A549 (cell line): ENCODE measurements around the gene TRIM22. TPM values are rescaled to one million over a fixed set of nuclear protein-coding genes. Genes with fewer than 3 reads are reported as not detected.

ENCODE experiments used
- ATAC-seq, 2 experiments: fragments of 200-7000 bp in 1 of 2; fragments of >200 bp in 1 of 2; cut with Nextera tagmentation in 1 of 2; cut with Tn5 transposase in 1 of 2; 3 replicates each; pipeline versions ENCODE4 v1.8.0 to v1.9.1; 2018 to 2020; ENCODE audit warnings: mild to moderate bottlenecking in 1 of 2, moderate library complexity in 1 of 2
- CTCF ChIA-PET: fragments of 300-600 bp; sonication (Branson Sonifier 250); formaldehyde crosslinking; extraction: SDS; loops from one replicate; lab custom pipeline; 2021; ENCODE audit warnings: antibody characterized with exemption, inconsistent platforms; lab: Yijun Ruan, JAX
- POLR2A ChIA-PET: fragments of 350-600 bp; formaldehyde crosslinking; extraction: SDS; loops from one replicate; lab custom pipeline; 2021; ENCODE audit warnings: antibody characterized with exemption, inconsistent platforms; lab: Yijun Ruan, JAX
- DNase-seq, 2 experiments: peaks; one replicate each; pipeline versions ENCODE4 v3.0.0 to v3.0.0-alpha.2; 2011 to 2016; ENCODE audit warnings: low read depth in 1 of 2, low spot score in 1 of 2
- FAIRE-seq: peaks from 2 replicates; lab custom pipeline; 2011; peaks lifted over from hg19 to GRCh38; lab: Jason Lieb, UNC
- H3K27ac ChIP-seq, 2 experiments: fragments of >200 bp; sonication (Bioruptor Twin); formaldehyde crosslinking; 3 replicates each; pipeline ENCODE4 v1.5.1; 2016 to 2017
- H3K4me1 ChIP-seq: fragments of >200 bp; sonication (Bioruptor Twin); formaldehyde crosslinking; 3 replicates; pipeline ENCODE4 v1.6.1; 2016
- H3K4me2 ChIP-seq: fragments of >200 bp; sonication (Bioruptor Twin); formaldehyde crosslinking; 3 replicates; pipeline ENCODE4 v1.6.1; 2016
- H3K4me3 ChIP-seq: fragments of >200 bp; sonication (Bioruptor Twin); formaldehyde crosslinking; 3 replicates; pipeline ENCODE4 v1.5.1; 2016
- H3K9me3 ChIP-seq: fragments of >200 bp; sonication (Bioruptor Twin); formaldehyde crosslinking; 3 replicates; pipeline ENCODE4 v1.6.1; 2016
- BHLHE40 ChIP-seq: IDR thresholded peaks from 2 replicates; pipeline ENCODE4 v1.6.1; 2012; ENCODE audit warnings: low read depth, low read length, inconsistent platforms
- CBX2 ChIP-seq: fragments of 200-600 bp; sonication (generic); IDR thresholded peaks from 2 replicates; pipeline ENCODE4 v1.6.1; 2016; ENCODE audit warnings: low read depth, mild to moderate bottlenecking, borderline replicate concordance
- CBX8 ChIP-seq: fragments of 200-600 bp; sonication (generic); IDR thresholded peaks from 2 replicates; pipeline ENCODE4 v1.6.1; 2016
- CEBPB ChIP-seq, 2 experiments: fragments of >200 bp in 1 of 2; sonication (Bioruptor Twin) in 1 of 2; formaldehyde crosslinking in 1 of 2; IDR thresholded peaks; 2 replicates each; pipeline ENCODE4 v1.6.1; 2012 to 2016
- CHD4 ChIP-seq: fragments of 200-600 bp; sonication (generic); IDR thresholded peaks from 2 replicates; pipeline ENCODE4 v1.6.1; 2016; ENCODE audit warnings: antibody characterized with exemption, mild to moderate bottlenecking, borderline replicate concordance
- ESRRA ChIP-seq: fragments of 150-350 bp; IDR thresholded peaks from 2 replicates; pipeline ENCODE4 v1.6.1; 2014; ENCODE audit warnings: mild to moderate bottlenecking, low read length, borderline replicate concordance
- FOSB ChIP-seq: fragments of 250-450 bp; sonication (Bioruptor Pico); IDR thresholded peaks from 2 replicates; pipeline ENCODE4 v1.5.0; 2020; ENCODE audit warnings: mild to moderate bottlenecking, moderate library complexity
- GATA3 ChIP-seq: IDR thresholded peaks from 2 replicates; pipeline ENCODE4 v1.6.1; 2012; ENCODE audit warnings: borderline replicate concordance
- HDAC2 ChIP-seq: fragments of 200-600 bp; sonication (generic); IDR thresholded peaks from 2 replicates; pipeline ENCODE4 v1.6.1; 2016
- HEYL ChIP-seq: fragments of 250-450 bp; sonication (Bioruptor Pico); IDR thresholded peaks from 2 replicates; pipeline ENCODE4 v1.8.0; 2021; ENCODE audit warnings: mild to moderate bottlenecking, moderate library complexity
- HOXA7 ChIP-seq: fragments of 250-450 bp; sonication (Bioruptor Pico); IDR thresholded peaks from 2 replicates; pipeline ENCODE4 v1.5.0; 2020; ENCODE audit warnings: mild to moderate bottlenecking, moderate library complexity
- HOXB13 ChIP-seq: fragments of 250-450 bp; sonication (Bioruptor Pico); IDR thresholded peaks from 2 replicates; pipeline ENCODE4 v1.5.0; 2020; ENCODE audit warnings: low read depth, mild to moderate bottlenecking, moderate library complexity
- JUNB ChIP-seq: fragments of >200 bp; sonication (Bioruptor Twin); formaldehyde crosslinking; IDR thresholded peaks from 2 replicates; pipeline ENCODE4 v1.6.1; 2016
- KDM1A ChIP-seq: fragments of 200-600 bp; sonication (generic); IDR thresholded peaks from 2 replicates; pipeline ENCODE4 v1.6.1; 2016; ENCODE audit warnings: low read depth, mild to moderate bottlenecking
- POLR2A ChIP-seq: IDR thresholded peaks from 2 replicates; pipeline ENCODE4 v1.6.1; 2012; ENCODE audit warnings: mild to moderate bottlenecking, low read length
- RAD21 ChIP-seq, 2 experiments: fragments of >200 bp in 1 of 2; sonication (Bioruptor Twin) in 1 of 2; formaldehyde crosslinking in 1 of 2; IDR thresholded peaks in 1 of 2; conservative IDR thresholded peaks in 1 of 2; 2 replicates in 1 of 2; 3 replicates in 1 of 2; pipeline ENCODE4 v1.6.1; 2012 to 2018; ENCODE audit warnings: inconsistent platforms in 1 of 2
- RCOR1 ChIP-seq: fragments of 150-350 bp; IDR thresholded peaks from 2 replicates; pipeline ENCODE4 v1.6.1; 2014; ENCODE audit warnings: antibody characterized with exemption, low read length, low read depth
- RFX5 ChIP-seq: fragments of 450-650 bp; IDR thresholded peaks from 2 replicates; pipeline ENCODE4 v1.7.1; 2014; ENCODE audit warnings: antibody characterized with exemption, mild to moderate bottlenecking, moderate library complexity
- TFCP2L1 ChIP-seq: fragments of 250-450 bp; sonication (Bioruptor Pico); IDR thresholded peaks from 2 replicates; pipeline ENCODE4 v1.5.0; 2021; ENCODE audit warnings: mild to moderate bottlenecking
- TP53 ChIP-seq: fragments of 250-450 bp; sonication (Bioruptor Pico); IDR thresholded peaks from 2 replicates; pipeline ENCODE4 v1.5.0; 2021; ENCODE audit warnings: mild to moderate bottlenecking, moderate library complexity
- WGBS: methylation state at CpG from one replicate; pipeline ENCODE4 v1.1.6; 2017; ENCODE audit errors: missing lambda C conversion rate; 5-methylcytosine and 5-hydroxymethylcytosine counted together
- polyA minus RNA-seq: library from RNA; depleted of rRNA, polyadenylated mRNA; stranded (reverse); fragments of >200 nt; gene quantifications from 2 replicates; pipeline ENCODE4 v1.2.3, GENCODE V29; 2011; rRNA and poly(A)+ RNA removed
- polyA plus RNA-seq, 4 experiments: library from polyadenylated mRNA; depleted of rRNA in 3 of 4; stranded (reverse); fragments of >200 nt; fragmentation: RNase III in 1 of 4; extraction: RNeasy Plus Mini Kit Qiagen cat#74134 plus additional on column Dnase treatment in 1 of 4; gene quantifications; 2 replicates in 3 of 4; 3 replicates in 1 of 4; pipeline ENCODE4 v1.2.3, GENCODE V29; 2011 to 2017
- TF ChIP-seq, protein P1 (sequence below): IDR thresholded peaks from 2 replicates; pipeline ENCODE4 v1.6.1; 2012
- TF ChIP-seq, protein P2 (sequence below): IDR thresholded peaks from 2 replicates; pipeline ENCODE4 v1.6.1; 2012; ENCODE audit warnings: low read depth, borderline replicate concordance
- TF ChIP-seq, protein P3 (sequence below): fragments of 150-350 bp; IDR thresholded peaks from 2 replicates; pipeline ENCODE4 v1.6.1; 2014; ENCODE audit warnings: low read depth, mild to moderate bottlenecking, low read length

Gene TRIM22, protein sequence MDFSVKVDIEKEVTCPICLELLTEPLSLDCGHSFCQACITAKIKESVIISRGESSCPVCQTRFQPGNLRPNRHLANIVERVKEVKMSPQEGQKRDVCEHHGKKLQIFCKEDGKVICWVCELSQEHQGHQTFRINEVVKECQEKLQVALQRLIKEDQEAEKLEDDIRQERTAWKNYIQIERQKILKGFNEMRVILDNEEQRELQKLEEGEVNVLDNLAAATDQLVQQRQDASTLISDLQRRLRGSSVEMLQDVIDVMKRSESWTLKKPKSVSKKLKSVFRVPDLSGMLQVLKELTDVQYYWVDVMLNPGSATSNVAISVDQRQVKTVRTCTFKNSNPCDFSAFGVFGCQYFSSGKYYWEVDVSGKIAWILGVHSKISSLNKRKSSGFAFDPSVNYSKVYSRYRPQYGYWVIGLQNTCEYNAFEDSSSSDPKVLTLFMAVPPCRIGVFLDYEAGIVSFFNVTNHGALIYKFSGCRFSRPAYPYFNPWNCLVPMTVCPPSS
- polyA plus RNA-seq (2011; rRNA removed) (2.4 and 2.7 TPM in 2 replicates), polyA plus RNA-seq (2017; fragmentation: RNase III; extraction: RNeasy Plus Mini Kit Qiagen cat#74134 plus additional on column Dnase treatment) (1.2 to 1.5 TPM (median 1.4 TPM) in 3 replicates), polyA minus RNA-seq (1.3 and 1.6 TPM in 2 replicates)
- polyA plus RNA-seq (2012; cell fraction: cytosol; rRNA removed): 0.21 and 0.22 TPM in 2 replicates
- 0.36 and 0.61 TPM in 2 replicates for polyA plus RNA-seq (2012; cell fraction: nucleus; rRNA removed)

DNA sequence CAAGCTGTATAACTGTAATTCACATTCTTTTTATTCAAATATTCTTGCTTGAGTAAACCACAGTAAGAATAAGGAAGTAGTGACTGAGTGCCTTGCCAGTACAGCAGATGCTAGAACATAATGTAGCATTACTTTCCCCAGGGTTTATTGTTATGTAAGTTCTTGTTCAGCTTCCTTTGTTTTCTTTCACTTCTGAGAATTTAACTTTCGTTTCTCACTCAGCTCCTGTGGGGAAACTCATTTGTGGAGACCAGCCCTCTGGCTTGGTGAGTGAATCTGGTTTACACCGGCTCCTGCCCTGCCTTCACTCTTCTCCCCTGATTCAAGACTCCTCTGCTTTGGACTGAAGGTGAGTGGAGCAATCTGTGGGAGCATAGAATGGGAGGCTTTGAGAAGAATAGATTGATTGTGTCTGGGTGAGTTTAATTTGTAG is at the start of gene TRIM22:
TSS of gene TRIM22 (plus strand) at position 240 of the 433 bp plus-strand sequence. CDS start 6,443 bp downstream, outside the sequence.
- Histone ChIP-seq H3K27ac (peak within 1 kb of the TSS; percentile 36 to 41; a peak in 4 of 6 replicates), H3K4me3 (no peak within 1 kb of the TSS), H3K4me2 (peak within 1 kb of the TSS; percentile 15; the same call in 2 of the 3 replicates), H3K4me1 (peaks cover 6% of the 10 kb centered on the region; the same call in 2 of the 3 replicates), H3K9me3 (no peaks in the 10 kb centered on the region)
- 61% methylated on average over 2 of the region's 2 CpGs for WGBS
- TF ChIP-seq HOXA7 (CRISPR knock-in tag) (no peak), JUNB (no peak), TP53 (CRISPR knock-in tag) (no peak), POLR2A (no peak), ESRRA (no peak), HDAC2 (no peak), KDM1A (no peak), CBX2 (no peak), TFCP2L1 (CRISPR knock-in tag) (no peak), HEYL (CRISPR knock-in tag) (no peak), HOXB13 (CRISPR knock-in tag) (no peak), GATA3 (no peak), RAD21 (conservative IDR thresholded peaks at IDR 0.05 in 1 of 2, IDR thresholded peaks at IDR 0.05 in 1 of 2) (no peak), RCOR1 (no peak), RFX5 (no peak), BHLHE40 (no peak), CBX8 (no peak)
- TF ChIP-seq, protein P1, sequence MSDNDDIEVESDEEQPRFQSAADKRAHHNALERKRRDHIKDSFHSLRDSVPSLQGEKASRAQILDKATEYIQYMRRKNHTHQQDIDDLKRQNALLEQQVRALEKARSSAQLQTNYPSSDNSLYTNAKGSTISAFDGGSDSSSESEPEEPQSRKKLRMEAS: no peak
- TF ChIP-seq, protein P2, sequence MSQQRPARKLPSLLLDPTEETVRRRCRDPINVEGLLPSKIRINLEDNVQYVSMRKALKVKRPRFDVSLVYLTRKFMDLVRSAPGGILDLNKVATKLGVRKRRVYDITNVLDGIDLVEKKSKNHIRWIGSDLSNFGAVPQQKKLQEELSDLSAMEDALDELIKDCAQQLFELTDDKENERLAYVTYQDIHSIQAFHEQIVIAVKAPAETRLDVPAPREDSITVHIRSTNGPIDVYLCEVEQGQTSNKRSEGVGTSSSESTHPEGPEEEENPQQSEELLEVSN: no peak
- FAIRE-seq: no peak
- POLR2A ChIA-PET: no interaction called here
- DNase-seq: no peak
- CTCF ChIA-PET: interaction anchor here (0.8 to 1.6 kb wide), 4 partner anchors 8 to 673 kb away, joined by 3 to 5 read pairs (median 3); no protein-coding TSS in a partner anchor
- ATAC-seq: no peak

DNA sequence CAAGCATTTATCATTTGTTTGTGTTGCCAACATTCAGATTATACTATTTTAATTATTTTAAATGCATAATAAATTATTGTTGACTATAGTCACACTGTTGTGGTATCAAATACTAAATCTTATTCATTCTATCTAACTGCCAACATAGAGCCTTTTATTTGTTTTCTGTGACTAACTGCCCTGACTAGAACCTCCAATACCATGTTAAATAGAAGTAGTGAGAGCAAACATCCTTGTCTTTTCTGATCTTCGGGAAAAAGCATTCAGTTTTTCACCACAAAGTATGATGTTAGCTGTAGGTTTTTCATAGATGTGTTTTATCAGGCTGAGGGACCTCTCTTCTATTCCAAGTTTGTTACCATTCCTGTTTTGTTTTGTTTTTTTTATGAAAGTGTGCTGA is 49.6 kb upstream of the TRIM22 start:
- no peak for FAIRE-seq
- POLR2A ChIA-PET: no interaction called here

DNA sequence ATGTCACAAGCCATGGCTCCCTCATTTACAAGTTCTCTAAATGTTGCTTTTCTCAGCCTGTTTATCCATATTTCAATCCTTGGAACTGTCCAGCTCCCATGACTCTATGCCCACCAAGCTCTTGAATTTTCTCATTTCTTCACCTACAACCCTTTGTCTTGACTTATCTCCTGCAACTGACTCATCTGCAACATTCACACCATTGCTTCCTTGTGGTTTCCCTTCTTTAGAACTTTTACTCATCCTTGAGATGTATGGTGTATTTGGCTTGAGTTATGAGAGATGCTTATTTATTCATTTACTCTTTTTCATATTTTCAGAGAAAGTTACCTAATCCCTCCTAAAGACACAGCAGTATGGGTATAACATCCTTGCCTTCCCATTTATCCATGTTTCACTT is 46.0 kb upstream of the TRIM22 start:
- TF ChIP-seq FOSB (CRISPR knock-in tag) (no peak), CHD4 (no peak), RAD21 (conservative IDR thresholded peaks at IDR 0.05 in 1 of 2, IDR thresholded peaks at IDR 0.05 in 1 of 2) (no peak), HOXA7 (CRISPR knock-in tag) (no peak), BHLHE40 (no peak)
- TF ChIP-seq, protein P3, sequence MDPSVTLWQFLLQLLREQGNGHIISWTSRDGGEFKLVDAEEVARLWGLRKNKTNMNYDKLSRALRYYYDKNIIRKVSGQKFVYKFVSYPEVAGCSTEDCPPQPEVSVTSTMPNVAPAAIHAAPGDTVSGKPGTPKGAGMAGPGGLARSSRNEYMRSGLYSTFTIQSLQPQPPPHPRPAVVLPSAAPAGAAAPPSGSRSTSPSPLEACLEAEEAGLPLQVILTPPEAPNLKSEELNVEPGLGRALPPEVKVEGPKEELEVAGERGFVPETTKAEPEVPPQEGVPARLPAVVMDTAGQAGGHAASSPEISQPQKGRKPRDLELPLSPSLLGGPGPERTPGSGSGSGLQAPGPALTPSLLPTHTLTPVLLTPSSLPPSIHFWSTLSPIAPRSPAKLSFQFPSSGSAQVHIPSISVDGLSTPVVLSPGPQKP: no peak
- TF ChIP-seq, all 56 proteins: peak for 0
- no peak for FAIRE-seq
- Histone ChIP-seq H3K4me1 (no peaks in the 10 kb centered on the region), H3K4me2 (no peak overlapping the region), H3K27ac (no peak overlapping the region), H3K4me3 (no peak overlapping the region), H3K9me3 (no peaks in the 10 kb centered on the region)
- POLR2A ChIA-PET: no interaction called here
- DNase-seq: no peak
- no peak for ATAC-seq
- CTCF ChIA-PET: no interaction called here

More for the DNA sequence above, 49.6 kb upstream of the TRIM22 start:
- Histone ChIP-seq H3K4me2 (no peak overlapping the region), H3K9me3 (no peaks in the 10 kb centered on the region), H3K27ac (no peak overlapping the region), H3K4me3 (no peak overlapping the region), H3K4me1 (no peaks in the 10 kb centered on the region)
- no peak for DNase-seq
- TF ChIP-seq CEBPB (IDR thresholded peaks at IDR 0.05): no peak
- WGBS: 14% methylated on average over 1 of the region's 1 CpG
- no peak for ATAC-seq
- CTCF ChIA-PET: interaction anchor here (1.4 kb wide), 1 partner anchor 17 kb away, joined by 3 read pairs; no protein-coding TSS in a partner anchor
